HG02970 (cell line): ENCODE measurements around the gene BLTP3A.
"Not testable (repeated sequence)": the region's sequence is repeated elsewhere in the genome, so short reads cannot be mapped to it uniquely, and the experiment has no call there.

Source experiments
- ATAC-seq: cut with Tn5 transposase; IDR thresholded peaks from one replicate; pipeline ENCODE4 v1.9.1; 2021; ENCODE audit warnings: mild to moderate bottlenecking, moderate library complexity, moderate number of reproducible peaks; ENCODE audit not compliant: unreplicated experiment, low FRiP score

BLTP3A gene

GRCh38 chr6:34792605-34793500, 970 bp downstream of the BLTP3A start:
- no peak for ATAC-seq

GRCh38 chr6:34793877-34794276, 2.0 kb downstream of the BLTP3A start:
- no peak for ATAC-seq

DNA sequence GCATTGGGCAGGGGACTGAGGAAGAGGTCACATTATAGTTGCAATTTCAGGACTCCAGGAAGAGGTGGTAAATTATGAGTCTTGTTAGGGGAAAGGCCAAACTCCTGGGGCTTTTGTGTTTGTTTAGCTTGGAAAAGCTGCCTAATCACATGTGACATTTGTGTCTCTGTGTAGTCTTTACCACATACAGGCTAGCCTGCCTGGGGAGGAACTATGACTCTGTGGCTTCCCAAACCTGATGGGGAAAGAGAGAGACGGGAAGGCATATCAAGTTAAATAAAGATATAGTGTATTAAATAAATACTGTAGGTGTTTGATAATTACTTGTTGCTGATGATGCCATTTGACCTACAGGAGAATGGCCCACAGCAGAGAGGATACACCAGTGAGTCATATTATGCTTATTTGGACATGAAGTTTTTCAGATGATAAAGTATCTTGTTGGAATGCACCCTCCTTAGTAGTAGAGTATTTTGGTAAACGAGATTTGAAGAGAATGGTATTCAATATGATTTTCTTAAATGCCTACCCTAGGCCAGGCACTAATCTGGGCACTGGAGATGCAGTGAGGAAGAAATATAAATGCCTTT, 4.0 kb downstream of the BLTP3A start:
- no peak for ATAC-seq

GRCh38 chr6:34798057-34798456, 6.2 kb downstream of the BLTP3A start:
- no peak for ATAC-seq

DNA sequence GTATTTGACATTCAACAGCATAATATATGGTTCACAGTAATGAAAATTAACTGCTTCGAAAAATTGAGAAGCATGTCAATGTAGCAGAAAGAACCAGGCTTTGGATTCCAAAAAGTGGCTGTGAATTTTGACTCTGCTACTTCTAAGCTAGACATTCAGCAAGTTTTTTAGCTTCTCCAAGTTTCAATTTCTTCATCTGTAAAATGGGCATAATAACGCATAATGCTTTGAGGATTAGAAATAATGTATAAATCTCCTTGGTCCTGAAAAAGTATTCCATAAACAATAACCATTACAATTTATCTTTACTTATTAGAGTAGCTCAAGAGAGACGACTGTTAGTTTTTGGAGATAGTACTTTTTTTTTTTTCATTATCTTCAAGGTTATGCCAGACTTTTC, 7.7 kb downstream of the BLTP3A start:
- ATAC-seq, result no peak

DNA sequence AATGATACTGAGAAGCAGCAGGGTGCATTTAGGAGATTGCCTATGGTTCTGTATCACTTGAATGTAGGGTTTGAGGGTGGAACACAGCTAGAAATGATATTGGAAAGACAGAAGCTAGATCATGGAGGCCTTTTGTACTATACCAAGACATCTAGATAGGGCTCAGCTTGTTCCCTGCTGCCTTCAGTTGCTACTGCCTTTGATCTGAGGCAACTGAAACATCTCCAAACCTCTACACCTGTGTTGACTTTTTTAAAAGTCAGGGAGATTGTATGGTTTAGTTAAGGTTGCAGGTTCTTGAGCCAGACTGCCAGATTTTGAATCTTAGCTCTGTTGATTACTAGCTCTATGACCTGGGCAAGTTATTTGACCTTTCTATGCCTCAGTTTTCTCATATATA, 12.7 kb downstream of the BLTP3A start:
- no peak for ATAC-seq

GRCh38 chr6:34805074-34805473, 13.2 kb downstream of the BLTP3A start:
- ATAC-seq, result not testable (repeated sequence)

- ATAC-seq, result no peak
Observed at GRCh38 chr6:34806738-34807453, 15.0 kb downstream of the BLTP3A start.

DNA sequence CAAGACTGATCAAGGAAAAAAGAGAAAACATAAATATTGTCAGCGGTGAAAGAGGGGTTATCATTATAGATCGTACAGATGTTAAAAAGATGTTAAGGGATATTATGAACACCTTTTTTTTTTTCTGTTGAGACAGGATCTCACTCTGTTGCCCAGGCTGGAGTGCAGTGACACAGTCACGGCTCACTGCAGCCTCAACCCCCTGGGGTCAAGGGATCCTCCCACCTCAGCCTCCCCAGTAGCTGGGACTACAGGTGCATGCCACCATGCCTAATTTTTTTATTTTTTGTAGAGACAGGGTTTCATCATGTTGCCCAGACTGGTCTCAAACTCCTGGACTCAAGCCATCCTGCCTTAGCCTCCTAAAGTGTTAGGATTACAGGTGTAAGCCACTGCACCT, 16.6 kb downstream of the BLTP3A start:
- not testable (repeated sequence) for ATAC-seq

DNA sequence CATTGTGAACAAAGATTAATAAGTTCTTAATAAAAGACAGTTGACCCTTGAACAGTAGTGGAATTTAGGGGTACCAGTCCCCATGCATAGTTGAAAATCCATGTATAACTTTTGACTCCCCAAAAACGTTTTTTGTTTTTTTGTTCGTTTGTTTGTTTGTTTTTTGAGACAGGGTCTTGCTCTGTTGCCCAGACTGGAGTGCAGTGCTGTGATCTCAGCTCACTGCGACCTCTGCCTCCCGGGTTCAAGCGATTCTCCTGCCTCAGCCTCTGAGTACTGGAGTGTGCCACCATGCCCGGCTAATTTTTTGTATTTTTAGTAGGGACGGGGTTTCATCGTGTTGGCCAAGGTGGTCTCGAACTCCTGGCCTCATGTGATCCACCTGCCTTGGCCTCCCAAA, 17.5 kb downstream of the BLTP3A start:
- ATAC-seq, result not testable (repeated sequence)

DNA sequence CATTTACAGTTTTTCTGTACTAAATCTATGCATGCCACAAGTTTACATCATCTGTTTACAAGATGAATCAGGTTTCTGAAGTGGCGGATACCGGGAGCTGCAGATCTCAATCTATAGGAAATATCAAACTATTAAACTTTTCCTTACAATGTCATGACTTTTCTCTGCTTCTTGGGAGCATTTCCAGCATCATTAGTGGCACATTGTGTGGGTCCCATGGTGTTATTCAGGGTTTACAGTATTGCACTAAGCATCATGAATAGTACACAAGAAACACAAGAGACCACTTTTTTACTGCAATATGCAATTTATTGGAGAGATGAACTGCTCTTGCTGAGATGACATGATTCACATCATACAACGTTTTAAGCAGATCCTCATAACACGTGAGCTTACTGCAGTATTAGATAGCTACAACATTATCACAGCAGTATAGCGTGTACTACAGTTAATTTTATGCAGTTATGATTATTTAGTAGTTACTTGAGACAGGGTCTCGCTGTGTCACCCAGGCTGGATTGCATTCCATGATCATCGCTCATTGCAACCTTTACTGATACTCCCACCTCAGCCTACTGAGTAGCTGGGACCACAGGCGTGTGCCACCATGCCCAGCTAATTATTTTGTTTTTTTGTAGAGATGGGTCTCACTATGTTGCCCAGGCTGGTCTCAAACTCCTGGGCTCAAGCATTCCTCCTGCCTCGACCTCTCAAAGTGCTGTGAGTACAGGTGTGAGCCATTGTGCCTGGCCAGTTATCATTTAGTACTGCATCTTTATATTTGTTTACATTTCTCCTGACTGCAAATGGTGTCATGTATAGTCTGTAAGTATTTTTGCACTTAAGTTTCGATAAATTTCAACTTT, 18.4 kb downstream of the BLTP3A start:
- no peak for ATAC-seq

- peak; percentile 61 for ATAC-seq
Observed at GRCh38 chr6:34810936-34811632, 19.2 kb downstream of the BLTP3A start.

GRCh38 chr6:34813028-34813713, 21.3 kb downstream of the BLTP3A start:
- ATAC-seq, result no peak

DNA sequence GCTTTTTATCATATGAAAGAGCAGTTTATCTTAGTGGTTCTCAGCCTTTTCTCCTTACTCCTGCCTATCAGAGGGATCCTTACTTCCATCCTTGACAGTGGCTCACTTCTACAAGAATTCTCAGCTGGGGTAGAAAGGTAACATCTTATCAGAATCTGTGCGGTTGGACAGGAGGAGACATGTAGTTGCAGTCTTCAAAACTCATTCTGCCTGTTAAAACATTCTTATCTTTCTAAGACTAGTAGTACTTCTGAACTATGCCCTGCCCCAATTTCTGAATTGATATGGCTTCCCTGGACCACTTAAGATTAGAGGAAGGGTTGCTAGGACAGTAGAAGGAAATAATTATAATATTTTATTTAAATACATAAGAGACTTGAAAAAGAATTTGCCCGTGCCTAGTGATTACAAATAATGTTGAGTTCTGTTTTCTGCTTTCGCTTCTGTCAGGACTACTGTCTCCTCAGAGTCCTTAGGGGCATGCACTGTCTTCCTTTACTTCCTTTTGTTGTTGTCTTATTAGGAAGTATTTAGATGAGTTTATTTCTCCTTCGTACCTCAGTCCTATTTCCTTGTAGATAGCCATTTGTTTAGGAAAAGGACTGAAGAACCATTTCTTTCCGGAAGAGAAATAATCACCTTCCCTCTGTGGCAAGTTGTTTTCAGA, 24.9 kb downstream of the BLTP3A start:
- ATAC-seq, result no peak

DNA sequence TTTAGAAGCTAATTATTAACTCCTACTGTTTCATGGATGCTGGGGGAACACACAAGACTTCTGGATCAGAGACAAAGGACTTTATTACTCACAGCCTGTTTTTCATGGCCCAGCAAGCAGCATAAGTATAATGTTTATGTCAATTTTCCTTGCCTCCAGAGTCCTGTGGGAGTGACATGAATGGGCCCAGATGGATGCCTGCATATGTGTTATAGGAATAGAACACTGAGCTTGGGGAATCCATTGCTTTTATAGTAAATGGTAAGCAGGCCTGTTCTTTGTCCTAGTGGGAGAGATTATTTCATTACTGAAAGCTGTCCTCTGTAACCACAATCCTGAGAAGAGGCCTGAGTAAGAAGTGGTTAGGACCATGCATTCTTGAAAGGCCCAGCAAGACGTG, 25.6 kb downstream of the BLTP3A start:
- ATAC-seq, result no peak

DNA sequence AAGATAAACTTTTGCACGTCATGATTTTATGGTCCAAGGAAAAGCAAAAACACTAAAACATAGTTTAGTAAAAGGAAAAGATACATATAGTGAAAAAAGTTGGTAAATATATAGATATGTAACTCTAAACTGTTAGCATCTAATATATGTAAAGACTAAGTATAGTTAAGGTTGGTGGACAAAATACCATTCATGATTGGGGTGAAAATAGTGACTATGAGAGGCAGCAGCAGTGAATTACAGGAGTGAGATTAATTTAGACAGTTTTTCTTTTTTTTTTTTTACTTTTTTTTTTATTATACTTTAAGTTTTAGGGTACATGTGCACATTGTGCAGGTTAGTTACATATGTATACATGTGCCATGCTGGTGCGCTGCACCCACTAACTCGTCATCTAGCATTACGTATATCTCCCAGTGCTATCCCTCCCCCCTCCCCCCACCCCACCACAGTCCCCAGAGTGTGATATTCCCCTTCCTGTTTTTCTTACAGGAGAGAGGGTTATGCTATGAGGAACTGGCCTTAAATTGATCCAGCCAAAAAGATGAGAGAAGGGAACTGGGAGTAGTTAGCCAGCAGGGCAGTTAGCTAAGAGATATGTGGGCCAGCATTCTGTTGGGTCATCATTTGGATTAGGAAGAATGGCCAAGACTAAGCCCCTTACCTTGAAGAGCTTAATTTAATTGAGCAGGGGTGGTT, 27.1 kb downstream of the BLTP3A start:
- not testable (repeated sequence) for ATAC-seq

- ATAC-seq, result no peak
Observed at GRCh38 chr6:34819571-34820480, 27.9 kb downstream of the BLTP3A start.
